Testis (tissue), 2 donors: ENCODE measurements around the gene RPS8.
"Not testable (repeated sequence)": the region's sequence is repeated elsewhere in the genome, so short reads cannot be mapped to it uniquely, and the experiment has no call there.

Experiments
- POLR2A ChIP-seq: fragments of 450-650 bp; IDR thresholded peaks from one replicate; pipeline ENCODE4 v1.6.1; 2017; ENCODE audit warnings: antibody characterized with exemption, mild to moderate bottlenecking, moderate library complexity
- TF ChIP-seq, protein P1 (sequence below), 3 experiments: fragments of 450-650 bp in 2 of 3; fragments of 200-600 bp in 1 of 3; sonication (generic) in 1 of 3; IDR thresholded peaks; one replicate each; pipeline ENCODE4 v1.5.1; 2016 to 2019; ENCODE audit warnings: antibody characterized with exemption in 3 of 3, mild to moderate bottlenecking in 2 of 3, moderate library complexity in 1 of 3

DNA sequence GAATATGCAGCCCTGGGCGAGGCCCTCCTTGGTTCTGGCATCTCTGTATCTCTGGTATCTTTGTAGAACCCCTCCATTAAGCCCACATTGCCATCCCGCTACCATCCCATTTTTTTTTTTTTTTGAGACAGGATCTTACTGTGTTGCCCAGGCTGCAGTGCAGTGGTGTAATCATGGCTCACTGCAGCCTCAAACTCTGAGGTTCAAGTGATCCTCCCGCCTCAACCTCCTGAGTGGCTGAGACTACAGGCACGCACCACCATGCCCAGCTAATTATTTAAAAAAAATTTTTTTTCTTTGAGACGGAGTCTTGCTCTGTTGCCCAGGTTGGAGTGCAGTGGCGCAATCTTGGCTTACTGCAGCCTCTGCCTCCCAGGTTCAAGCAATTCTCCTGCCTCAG is 49.1 kb downstream of the RPS8 start:
- TF ChIP-seq, protein P1, sequence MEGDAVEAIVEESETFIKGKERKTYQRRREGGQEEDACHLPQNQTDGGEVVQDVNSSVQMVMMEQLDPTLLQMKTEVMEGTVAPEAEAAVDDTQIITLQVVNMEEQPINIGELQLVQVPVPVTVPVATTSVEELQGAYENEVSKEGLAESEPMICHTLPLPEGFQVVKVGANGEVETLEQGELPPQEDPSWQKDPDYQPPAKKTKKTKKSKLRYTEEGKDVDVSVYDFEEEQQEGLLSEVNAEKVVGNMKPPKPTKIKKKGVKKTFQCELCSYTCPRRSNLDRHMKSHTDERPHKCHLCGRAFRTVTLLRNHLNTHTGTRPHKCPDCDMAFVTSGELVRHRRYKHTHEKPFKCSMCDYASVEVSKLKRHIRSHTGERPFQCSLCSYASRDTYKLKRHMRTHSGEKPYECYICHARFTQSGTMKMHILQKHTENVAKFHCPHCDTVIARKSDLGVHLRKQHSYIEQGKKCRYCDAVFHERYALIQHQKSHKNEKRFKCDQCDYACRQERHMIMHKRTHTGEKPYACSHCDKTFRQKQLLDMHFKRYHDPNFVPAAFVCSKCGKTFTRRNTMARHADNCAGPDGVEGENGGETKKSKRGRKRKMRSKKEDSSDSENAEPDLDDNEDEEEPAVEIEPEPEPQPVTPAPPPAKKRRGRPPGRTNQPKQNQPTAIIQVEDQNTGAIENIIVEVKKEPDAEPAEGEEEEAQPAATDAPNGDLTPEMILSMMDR (IDR thresholded peaks at IDR 0.05), result not testable (repeated sequence)
- not testable (repeated sequence) for TF ChIP-seq POLR2A
